ENCODE data around the gene CDC26. TPM values are rescaled to one million over a fixed set of nuclear protein-coding genes. Genes with fewer than 3 reads are reported as not detected.
A peak's percentile ranks its signal among the peaks of the same experiment; 100 is the strongest.

CDC26 gene
- total RNA-seq, 1 experiment from 2014 or later, result 32.4 TPM

DNA sequence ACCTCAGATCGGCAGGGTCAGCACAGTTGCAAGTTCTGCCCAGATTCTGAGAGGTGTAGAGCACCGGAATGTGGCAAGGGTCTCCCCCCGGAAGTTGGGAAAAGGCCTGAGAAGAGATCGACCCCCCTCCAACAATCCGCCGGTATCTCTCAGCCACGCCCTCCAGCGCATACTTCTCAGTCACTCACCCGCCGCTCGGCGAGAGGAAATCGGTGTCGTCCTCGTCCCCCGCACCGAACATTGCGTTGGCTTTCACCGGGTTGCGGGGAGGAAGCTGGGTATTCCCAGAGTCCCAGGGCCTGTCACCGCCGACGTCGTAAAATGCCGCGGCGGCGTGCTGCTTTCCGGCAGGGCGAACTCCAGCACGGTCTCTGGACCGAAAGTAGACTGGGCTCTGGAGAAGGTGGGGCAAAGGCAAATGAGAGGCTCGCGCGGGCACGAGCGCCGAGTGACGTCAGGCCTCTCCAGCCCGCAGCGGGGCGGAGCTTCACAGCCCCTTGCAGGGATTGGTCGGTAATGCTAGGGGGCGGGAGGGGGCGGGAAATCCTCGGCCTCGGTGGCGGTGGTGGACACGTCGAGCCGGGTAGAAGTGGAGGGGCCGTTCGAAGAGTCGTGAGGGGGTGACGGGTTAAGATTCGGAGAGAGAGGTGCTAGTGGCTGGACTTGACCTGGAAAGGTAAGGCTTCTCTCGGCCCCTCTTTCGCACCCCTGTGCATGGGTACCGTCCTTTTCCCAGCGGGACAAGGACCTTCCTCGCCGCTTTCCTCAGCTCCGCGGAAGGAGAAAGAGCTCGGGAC is 54.2 kb downstream of the CDC26 start, which contains the start of the genes FKBP15 and SLC31A1:
TSS of gene FKBP15 (minus strand) at position 275 of the 797 bp plus-strand sequence. CDS start at position 241, 34 bp downstream.
TSS of gene SLC31A1 (plus strand) at position 542 of the 797 bp plus-strand sequence. CDS start 34,605 bp downstream, outside the sequence.
- Histone ChIP-seq H3K9me2 (replicated peaks; ENCODE audit: low read length) (no peaks in the 10 kb centered on the region), H3K36me3 (ENCODE audit: low read depth, low read length) (no peaks in the 10 kb centered on the region; the same call in 1 of the 2 replicates), H4K20me1 (ENCODE audit: low read length) (no peaks in the 10 kb centered on the region), H3K27ac (ENCODE audit: low read length) (peak within 1 kb of the TSS; percentile 55), H3K4me1 (ENCODE audit: insufficient read depth, low read length) (peaks cover 25% of the 10 kb centered on the region), H3K4me3 (ENCODE audit: low read length) (peak within 1 kb of the TSS; percentile 88), H2AFZ (ENCODE audit: low read length) (peak within 1 kb of the TSS; percentile 96), H3K4me2 (ENCODE audit: low read length) (peak within 1 kb of the TSS; percentile 94), H3K9ac (ENCODE audit: low read length) (peak within 1 kb of the TSS; percentile 92), H3K9me3 (ENCODE audit: low read length) (no peaks in the 10 kb centered on the region), H3F3A (ENCODE audit: low read length, unreplicated experiment) (no peaks in the 10 kb centered on the region), H3K27me3 (ENCODE audit: low read length) (no peaks in the 10 kb centered on the region), H3K79me2 (ENCODE audit: low read length) (peaks cover 73% of the 10 kb centered on the region)
- ChIA-PET POLR2A (ENCODE audit: unreplicated experiment) (no interaction called here), CTCF (interaction anchor here (0.6 kb wide), 1 partner anchor 37 kb away, joined by 6 read pairs; no protein-coding TSS in a partner anchor)
- TF ChIP-seq, protein P1, sequence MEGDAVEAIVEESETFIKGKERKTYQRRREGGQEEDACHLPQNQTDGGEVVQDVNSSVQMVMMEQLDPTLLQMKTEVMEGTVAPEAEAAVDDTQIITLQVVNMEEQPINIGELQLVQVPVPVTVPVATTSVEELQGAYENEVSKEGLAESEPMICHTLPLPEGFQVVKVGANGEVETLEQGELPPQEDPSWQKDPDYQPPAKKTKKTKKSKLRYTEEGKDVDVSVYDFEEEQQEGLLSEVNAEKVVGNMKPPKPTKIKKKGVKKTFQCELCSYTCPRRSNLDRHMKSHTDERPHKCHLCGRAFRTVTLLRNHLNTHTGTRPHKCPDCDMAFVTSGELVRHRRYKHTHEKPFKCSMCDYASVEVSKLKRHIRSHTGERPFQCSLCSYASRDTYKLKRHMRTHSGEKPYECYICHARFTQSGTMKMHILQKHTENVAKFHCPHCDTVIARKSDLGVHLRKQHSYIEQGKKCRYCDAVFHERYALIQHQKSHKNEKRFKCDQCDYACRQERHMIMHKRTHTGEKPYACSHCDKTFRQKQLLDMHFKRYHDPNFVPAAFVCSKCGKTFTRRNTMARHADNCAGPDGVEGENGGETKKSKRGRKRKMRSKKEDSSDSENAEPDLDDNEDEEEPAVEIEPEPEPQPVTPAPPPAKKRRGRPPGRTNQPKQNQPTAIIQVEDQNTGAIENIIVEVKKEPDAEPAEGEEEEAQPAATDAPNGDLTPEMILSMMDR (conservative IDR thresholded peaks at IDR 0.05; ENCODE audit: low read depth, low read length), result no peak
- TF ChIP-seq EZH2phosphoT487 (IDR thresholded peaks at IDR 0.05; ENCODE audit: borderline replicate concordance, low read length) (no peak), EZH2 (IDR thresholded peaks at IDR 0.05; ENCODE audit: low read length, unreplicated experiment) (no peak)
- peak; percentile 96 for ATAC-seq
- no TSS peak for BruUV-seq (replicated peaks)
- intact Hi-C loops (cut with micrococcal nuclease), result loop anchor here (2.0 kb wide), 1 partner anchor 54 kb away; the partner anchor contains the start of genes CDC26 and PRPF4
- DNase-seq, result peak; percentile 95

DNA sequence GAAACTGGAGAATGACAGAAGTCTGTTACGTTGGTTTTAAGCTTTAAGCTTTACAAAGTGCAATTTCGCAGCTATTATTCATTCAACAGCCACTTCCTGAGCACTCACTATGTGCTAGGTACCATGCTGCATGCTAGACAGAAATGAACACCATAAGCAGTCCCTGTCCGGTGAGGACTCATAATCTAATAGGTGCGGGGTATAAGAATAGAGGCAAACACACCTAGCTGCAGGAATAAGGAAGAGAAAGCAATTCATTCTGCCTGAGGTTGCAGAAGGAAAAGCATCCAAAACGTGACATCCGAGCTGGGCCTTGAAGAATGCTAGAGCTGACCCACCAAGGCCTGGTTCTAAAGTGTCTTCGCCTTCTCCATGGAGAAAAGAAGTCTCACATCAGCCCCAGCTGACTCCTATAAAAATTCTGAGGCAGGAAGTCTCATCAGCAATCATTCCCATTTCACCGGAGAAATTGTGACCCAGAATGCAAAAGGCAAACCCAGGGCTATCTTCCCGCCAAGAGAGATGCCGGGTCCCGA is 54.8 kb downstream of the CDC26 start:
- Histone ChIP-seq H3K4me2 (ENCODE audit: low read length) (peak overlapping the region; percentile 87), H2AFZ (ENCODE audit: low read length) (peak overlapping the region; percentile 96), H4K20me1 (ENCODE audit: low read length) (no peaks in the 10 kb centered on the region), H3K79me2 (ENCODE audit: low read length) (peaks cover 77% of the 10 kb centered on the region), H3K4me1 (ENCODE audit: insufficient read depth, low read length) (peaks cover 25% of the 10 kb centered on the region), H3K9me3 (ENCODE audit: low read length) (no peaks in the 10 kb centered on the region), H3K4me3 (ENCODE audit: low read length) (peak overlapping the region; percentile 88), H3K9ac (ENCODE audit: low read length) (peak overlapping the region; percentile 92), H3K27ac (ENCODE audit: low read length) (peak overlapping the region; percentile 55), H3K27me3 (ENCODE audit: low read length) (no peaks in the 10 kb centered on the region), H3K9me2 (replicated peaks; ENCODE audit: low read length) (no peaks in the 10 kb centered on the region), H3K36me3 (ENCODE audit: low read depth, low read length) (no peaks in the 10 kb centered on the region; the same call in 1 of the 2 replicates), H3F3A (ENCODE audit: low read length, unreplicated experiment) (no peaks in the 10 kb centered on the region)
- intact Hi-C loops (cut with micrococcal nuclease), result loop anchor here (2.0 kb wide), 1 partner anchor 54 kb away; the partner anchor contains the start of genes CDC26 and PRPF4
- ChIA-PET POLR2A (ENCODE audit: unreplicated experiment) (interaction anchor here (0.6 kb wide), 1 partner anchor 219 kb away, joined by 3 read pairs; no protein-coding TSS in a partner anchor), CTCF (interaction anchor here (0.6 kb wide), 2 partner anchors 20 to 38 kb away, joined by 6 read pairs; no protein-coding TSS in a partner anchor)
- BruUV-seq (replicated peaks), result TSS peak; percentile 54
- ATAC-seq, result no peak
- TF ChIP-seq, protein P1 (conservative IDR thresholded peaks at IDR 0.05; ENCODE audit: low read depth, low read length), result no peak
- no peak for TF ChIP-seq EZH2 (IDR thresholded peaks at IDR 0.05; ENCODE audit: low read length, unreplicated experiment)
- no peak for TF ChIP-seq EZH2phosphoT487 (IDR thresholded peaks at IDR 0.05; ENCODE audit: borderline replicate concordance, low read length)
- DNase-seq, result peak; percentile 3

Measured in PC-3 (cell line).